ENCODE results near the gene CMTM2.
"Not testable (repeated sequence)": the region's sequence is repeated elsewhere in the genome, so short reads cannot be mapped to it uniquely, and the experiment has no call there.

CMTM2 gene

DNA sequence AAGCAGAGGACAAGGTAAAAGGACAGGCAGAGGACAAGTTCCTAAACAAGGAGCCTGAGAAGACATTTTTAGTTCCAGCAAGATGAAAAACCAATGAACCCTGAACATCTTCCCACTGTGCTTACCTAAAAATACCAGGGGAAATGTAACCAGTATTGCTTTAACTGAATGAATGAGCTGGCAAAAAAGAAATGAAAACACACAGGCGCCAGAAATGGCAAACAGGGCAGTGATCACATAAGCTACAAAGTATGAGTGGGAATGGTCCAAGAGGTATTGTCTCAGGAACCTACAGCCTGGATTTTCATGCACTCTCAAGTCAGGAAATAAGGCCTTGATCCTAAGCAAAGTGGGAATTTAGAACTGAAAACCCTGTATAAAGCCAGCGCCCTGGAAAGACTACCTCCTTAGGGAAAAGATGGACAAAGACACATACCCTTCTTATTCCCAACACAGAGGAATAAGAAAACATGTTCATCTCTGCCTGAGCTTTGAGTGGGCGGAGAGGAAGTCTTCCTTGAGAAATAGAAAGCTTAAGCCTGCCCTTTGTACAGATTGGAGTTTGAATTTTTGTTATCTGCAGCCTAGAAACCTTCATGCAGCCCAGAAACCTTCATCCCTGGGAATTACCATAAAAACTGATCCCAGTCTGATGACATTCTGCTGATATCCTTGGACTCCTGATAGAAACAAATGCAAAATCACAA is 2.1 kb downstream of the CMTM2 start:
- no peak for DNase-seq (ENCODE audit: low spot score)

DNA sequence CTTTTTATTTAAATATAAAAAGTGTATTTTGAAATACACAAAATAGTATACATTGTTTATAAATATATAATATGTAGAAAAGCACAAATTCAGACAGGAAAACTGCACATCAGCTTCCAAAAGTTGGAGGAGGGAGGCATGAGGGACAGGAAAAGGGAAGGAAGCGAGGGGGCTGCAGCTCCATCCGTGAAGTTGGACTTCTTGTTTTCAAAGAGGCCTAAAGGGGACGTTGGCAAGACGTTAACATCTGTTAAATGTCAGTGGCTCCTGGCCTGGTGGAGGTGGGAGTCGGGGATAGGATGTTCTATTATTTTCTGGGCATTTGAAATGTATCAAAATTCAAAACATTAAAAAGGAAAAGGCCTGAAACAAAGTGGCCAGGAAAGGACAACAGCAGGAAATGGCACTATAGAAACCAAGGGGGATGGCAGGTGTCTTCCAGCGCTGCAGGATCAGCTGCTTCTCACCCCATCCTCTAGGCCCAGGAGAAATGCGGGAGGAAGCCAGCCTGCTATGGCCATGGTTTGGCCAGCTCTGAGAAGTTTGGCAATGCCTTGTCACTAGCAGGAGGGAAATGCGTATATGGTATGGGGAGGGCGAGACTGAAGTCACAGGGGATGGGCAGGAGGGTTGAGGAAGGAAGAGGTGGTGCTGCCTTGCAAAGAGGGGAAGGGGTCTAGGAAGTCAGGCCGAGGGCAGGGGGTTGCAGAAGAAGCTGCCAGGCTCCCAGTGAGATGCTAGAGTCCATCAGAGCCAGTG is 6.4 kb downstream of the CMTM2 start:
- DNase-seq (ENCODE audit: low spot score) = no peak

DNA sequence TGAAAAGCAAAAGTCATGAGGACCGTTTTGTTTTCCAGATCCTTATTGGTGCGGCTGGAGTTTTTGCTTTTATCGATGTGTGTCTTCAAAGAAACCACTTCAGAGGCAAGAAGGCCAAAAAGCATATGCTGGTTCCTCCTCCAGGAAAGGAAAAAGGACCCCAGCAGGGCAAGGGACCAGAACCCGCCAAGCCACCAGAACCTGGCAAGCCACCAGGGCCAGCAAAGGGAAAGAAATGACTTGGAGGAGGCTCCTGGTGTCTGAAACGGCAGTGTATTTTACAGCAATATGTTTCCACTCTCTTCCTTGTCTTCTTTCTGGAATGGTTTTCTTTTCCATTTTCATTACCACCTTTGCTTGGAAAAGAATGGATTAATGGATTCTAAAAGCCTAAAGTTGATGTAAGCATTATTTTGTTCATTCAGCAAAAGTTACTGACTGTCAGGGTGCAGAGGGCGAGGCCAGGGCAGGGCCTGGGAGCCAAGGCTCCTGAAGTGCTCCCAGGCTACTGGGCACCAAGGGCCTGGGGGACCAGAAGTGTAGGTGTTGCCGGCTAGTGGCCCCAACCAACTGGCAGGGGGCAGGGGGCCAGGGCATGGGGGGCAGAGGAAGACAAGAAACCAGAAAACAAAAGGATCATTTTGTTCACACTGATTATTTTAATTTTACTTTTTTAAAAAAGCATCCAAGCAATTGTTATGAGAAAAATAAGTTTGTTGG is 8.8 kb downstream of the CMTM2 start:
- no peak for DNase-seq (ENCODE audit: low spot score)

DNA sequence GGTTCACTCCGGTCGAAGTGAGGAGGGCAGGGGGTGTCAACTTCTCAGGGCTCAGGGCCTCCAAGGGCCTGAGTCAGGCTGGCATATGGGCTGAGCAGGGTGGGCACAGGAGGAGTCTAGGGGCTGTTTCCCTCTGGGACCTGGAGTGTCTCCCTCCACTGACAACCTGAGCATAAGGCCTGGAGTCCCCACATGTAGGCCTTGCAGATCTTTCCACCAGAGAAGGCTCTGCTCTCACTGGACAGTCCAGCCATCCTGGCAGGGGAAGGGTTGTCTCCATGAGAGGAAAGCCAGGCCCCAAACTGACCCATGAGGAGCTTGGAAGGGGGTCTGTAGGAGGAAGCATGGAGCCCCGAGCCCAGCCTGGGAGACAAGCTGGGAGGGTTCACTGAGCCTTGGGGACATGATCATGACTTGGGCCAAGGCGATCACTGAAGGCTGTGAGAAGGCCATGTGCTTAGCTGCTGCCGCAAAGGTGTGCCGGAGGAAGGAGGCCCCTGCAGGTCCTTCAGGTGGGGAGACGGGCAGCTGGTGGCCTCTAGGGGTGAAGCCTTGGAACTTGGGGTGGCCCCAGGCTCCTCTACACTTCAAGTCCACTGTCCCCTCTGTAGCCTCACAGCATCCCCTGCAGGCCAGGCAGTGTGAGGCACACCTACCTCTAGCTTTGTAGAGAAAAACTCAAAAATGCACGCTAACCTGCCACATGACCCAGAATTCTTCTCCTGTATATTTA is 9.9 kb downstream of the CMTM2 start:
- DNase-seq (ENCODE audit: low spot score) = peak; percentile 75

DNA sequence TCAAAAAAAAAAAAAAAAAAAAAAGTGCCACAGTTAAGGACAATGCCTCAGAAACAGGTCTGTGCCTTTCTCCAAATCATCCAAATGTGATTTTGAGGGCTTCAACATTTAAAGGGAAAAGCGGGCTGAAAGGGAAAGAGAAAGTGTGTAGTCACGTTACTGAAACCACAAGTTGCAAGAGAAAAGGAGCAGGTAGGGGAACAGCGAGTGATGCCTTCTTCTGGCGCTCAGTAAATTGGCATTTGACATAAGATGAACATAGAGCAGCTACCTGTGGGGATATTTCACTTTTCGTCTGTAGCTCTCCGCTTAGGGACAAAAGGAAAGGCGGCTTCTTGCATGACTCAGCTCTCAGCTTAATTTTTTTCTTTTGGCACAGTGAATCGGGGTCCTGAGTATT is 11.1 kb downstream of the CMTM2 start:
- peak; percentile 46 for DNase-seq (ENCODE audit: low spot score)

DNA sequence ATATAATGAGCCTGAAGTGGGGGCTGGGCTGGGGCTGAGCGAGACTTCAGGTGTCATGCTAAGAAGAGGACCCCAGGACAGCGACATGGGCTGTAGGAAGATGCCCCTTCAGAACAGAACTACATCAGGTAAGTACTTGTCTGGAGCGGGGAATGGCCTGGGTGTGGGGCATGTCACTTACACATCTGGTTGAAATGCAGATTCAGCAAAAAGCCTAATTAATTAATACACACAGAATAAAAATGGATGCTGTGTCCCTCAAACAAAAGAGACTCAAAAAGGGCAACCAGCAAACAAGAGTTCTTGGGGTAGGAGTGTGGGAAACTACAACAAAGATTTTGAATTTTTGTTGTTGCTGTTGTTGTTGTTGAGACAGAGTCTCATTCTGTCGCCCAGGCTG is 11.8 kb downstream of the CMTM2 start:
- DNase-seq (ENCODE audit: low spot score) = no peak

DNA sequence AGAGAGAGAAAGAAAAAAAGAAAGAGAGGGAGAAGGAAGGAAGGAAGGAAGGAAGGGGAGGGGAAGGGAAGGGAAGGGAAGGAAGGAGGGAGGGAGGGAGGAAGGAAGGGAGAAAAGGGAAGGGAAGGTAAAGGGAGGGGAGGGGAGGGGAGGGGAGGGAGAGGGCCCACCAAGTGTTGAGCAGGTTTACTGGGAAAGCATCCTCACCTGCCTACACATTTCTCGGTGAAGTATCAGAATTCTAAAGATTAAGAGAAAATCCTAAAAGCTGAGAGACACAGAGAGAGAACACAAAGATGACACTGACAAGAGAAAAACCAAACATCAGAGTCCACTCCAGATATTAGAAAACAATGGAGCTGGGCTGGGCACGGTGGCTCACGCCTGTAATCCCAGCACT is 13.0 kb downstream of the CMTM2 start:
- DNase-seq (ENCODE audit: low spot score) = no peak

DNA sequence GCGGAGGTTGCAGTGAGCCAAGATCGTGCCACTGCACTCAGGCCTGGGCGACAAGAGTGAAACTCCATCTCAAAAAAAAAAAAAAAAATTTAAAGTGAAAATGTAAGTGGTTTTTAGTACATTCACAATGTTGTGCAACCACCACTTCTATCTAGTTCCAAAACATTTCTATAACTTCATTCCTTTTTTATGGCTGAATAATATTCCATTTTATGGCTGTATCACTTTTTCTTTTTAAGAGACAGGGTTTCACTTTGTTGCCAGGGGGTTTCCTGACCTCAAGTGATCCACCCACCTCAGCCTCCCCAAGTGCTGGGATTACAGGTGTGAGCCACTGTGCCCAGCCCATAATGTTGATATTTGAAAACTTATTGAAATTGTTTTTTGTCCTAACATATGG is 13.6 kb downstream of the CMTM2 start:
- DNase-seq (ENCODE audit: low spot score) = no peak

DNA sequence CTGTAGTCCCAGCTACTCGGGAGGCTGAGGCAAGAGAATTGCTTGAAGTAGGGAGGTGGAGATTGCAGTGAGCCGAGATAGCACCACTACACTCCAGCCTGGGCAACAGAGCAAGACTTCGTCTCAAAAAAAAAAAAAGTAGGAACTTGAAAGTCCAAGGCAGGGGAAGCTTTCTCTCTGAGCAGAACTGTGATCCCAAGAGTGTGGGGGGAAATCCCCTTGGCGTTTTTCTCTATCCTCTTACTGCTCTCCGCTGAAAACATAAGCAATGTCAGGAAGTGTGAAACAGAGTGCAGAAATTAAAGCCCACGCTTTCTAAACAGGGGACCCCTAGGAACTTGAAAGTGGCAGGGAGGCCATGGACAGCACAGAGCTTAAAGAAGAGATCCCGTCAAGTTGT is 15.5 kb downstream of the CMTM2 start:
- DNase-seq (ENCODE audit: low spot score) = no peak

DNA sequence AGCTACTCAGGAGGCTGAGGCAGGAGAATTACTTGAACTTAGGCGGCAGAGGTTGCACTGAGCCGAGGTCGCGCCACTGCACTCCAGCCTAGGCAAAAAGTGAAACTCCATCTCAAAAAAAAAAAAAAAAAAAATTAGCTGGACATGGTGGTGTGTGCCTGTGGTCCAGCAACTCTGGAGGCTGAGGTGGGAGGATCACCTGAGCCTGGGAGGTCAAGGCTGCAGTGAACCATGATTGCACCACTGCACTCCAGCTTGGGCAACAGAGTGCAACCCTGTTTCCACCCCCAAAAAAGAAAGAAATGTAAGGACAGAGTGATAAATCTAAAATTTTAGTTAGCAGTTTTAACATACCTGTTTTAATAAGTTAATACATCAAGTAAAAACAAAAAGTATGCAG is 17.3 kb downstream of the CMTM2 start:
- DNase-seq (ENCODE audit: low spot score) = not testable (repeated sequence)

DNA sequence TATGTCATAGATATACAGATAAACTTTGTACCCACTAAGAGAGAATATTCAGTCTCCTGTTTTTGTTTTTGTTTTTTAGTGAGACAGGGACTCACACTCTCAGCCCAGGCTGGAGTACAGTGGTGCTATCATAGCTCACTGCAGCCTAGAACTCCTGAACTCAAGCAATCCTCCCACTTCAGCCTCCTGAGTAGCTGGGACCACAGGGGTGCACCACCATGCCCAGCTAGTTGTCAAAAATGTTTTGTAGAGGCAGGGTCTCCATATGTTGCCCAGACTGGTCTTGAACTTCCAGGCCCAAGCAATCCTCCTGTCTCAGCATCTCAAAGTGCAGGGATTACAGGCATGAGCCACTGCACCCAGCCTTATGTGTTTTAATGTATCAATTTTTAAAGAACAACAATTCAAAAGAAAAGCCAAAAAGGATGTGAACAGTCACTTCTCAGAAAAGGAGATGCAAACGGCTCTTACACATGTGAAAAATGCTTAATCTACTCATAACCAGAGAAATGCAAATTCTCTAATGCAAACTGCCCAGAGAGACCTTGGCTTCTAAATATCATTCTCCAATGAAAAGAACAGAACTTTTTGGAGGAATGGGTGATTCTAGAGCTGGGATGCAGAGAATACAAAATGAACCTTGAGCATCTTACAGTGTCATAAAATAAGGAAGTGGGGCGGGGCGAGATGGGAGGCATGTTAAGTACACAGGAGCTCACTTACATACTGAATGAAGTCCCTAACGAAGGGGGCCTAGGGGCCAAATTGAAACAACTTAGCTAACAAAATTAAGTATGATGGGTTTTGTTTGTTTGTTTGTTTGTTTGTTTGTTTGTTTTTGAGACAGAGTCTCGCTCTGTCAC is 18.0 kb downstream of the CMTM2 start:
- DNase-seq (ENCODE audit: low spot score) = peak; percentile 28

DNA sequence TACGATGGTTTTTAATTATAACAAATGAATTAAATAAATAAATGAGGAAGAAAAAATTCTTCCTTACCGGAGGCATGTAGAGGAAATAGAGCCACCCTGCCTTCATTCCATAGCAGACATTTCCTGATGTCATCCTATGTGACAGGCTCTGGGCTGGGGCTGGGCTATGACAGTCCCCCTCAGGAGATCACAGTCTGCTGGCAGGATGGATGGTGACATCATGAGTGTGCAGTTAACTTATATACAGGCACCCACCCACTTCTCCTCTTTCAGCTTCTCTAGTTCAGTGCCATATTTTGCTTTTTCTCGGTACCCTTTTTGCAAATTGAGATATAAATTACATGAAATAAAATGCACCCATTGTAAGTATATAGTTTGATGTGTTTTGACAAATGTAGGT is 18.8 kb downstream of the CMTM2 start:
- DNase-seq (ENCODE audit: low spot score) = no peak

DNA sequence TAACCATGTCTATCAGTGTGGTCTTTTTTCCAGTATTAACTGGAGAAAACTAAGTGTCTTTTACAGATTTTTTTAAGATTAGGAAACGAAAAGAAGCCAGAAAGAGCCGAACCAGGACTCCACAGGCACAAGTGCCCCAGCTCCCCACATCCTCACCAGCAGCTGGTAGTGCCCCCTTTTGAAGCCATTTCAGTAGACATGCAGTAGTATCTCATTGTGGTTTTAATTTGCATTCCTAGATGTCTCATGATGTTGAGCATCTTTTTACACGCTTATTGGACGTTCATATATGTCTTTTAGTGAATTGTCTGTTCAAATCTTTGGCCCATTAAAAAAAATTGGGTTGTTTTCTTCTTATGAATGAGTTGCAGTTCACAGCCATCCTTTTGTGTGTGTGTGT is 20.5 kb downstream of the CMTM2 start:
- no peak for DNase-seq (ENCODE audit: low spot score)

DNA sequence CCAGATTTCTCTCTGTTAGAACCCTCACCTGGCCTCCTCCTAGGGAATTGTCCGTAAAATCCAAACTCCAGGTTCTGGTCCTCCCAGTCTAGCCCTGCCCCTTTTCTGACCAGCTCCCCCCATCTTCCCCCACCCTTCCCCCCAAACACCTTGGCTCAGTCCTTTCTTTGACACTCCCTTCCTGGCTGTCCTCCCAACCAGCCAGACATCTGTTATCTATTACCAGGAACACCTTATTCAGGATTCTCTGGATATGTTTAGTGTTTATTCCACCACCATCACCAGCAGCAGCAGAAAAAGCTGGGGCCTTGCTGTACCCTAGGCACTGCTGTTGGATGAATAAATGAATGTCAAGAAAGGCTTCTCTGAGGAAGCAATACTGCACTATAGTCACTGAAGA is 21.2 kb downstream of the CMTM2 start:
- no peak for DNase-seq (ENCODE audit: low spot score)

DNA sequence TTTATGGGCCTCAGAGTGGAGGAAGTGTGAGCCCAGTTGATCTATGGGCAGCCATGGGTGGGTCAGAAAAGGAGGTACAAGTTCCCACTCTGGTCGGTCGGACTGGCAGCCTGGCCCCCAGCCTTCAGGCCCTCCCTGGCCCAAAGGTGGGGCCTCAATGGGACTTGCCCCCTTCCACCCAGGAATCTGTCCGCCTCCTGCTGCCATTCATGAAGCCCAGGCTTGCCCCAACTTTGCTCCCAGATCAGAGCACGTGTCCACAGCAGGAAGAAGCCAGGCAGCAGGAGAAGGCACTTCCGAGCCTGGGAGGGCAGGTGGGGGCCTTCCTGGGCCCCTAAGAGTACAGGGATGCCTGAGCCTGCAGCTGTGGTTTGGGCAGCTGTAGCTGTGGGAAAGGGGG is 22.2 kb downstream of the CMTM2 start:
- no peak for DNase-seq (ENCODE audit: low spot score)

DNA sequence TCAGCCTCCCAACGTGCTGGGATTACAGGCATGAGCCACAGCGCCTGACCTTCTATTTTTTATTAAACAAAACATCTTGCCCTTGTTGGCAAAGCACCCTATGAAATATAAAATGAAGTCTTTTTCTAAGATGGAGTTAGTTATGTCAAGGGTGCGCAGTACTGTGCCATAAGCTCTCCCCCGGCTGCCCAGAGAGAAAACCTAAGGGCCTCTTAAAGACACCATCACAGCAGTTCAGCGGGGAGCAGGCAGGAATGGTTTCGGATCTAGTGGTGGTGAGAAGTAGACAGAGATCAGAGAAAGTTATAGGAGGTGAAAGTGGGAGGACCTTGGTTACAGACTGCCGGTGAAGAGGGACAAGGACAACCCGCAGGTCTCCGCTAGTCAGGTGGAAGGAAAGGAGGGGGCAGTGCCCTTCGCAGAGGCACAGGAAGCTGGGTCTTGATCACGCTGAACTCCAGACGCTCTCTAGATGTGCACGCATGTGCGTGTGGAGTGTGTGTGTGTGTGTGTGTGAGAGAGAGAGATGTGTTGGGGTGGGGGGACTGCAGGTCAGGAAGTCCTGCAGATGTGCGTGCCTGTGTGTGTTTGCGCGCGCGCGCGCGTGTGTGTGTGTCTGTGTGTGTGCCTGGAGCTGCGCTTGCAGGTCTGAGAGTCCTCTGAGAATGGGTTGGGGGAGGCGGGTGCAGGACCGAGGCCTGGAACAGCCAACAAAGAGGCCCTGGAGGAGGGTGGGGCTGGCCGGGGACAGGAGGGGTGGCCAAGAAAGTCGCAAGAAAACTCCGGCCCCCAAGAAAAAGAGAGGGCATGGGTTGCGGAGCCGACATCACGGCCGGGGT is 24.5 kb downstream of the CMTM2 start:
- DNase-seq (ENCODE audit: low spot score) = peak; percentile 84

DNA sequence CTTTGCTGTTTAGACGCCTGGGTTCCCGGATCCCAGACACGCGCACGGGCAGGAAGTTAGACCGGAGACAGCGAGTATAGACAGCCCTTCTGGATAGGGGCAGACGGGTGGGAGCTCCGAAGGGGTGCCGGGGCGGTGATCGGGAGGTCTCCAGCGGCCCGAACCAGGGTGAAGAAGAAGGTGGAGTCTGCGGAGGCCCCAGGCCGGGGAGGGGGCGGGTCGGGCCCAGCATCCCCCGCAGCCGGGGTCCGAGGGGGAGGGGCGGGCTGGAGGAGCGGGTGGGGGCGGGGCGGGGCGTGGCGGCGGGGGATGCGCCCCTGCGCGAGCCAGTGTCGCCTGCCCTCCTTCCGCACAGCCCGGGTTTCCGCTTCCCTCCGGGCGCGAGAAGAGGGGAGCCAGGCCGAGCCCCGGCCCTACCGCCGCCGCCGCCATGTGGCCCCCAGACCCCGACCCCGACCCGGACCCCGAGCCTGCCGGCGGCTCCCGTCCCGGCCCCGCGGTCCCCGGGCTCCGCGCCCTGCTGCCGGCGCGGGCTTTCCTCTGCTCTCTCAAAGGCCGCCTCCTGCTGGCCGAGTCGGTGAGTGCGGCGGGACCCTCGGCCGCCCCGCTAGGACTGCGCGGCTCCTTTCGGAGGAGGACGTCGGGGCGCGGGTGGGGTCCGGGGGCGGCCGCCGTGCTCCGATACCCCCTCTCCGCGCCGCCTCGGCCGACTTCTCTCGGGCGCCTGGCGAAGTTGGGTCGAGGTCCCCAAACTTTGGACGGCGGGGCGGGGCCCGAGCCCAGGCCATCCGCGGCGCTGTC is 25.3 kb downstream of the CMTM2 start, which contains the start of gene CMTM3:
CMTM3 (plus strand) TSS at position 329 of the 801 bp plus-strand sequence; CDS start at position 431, 102 bp downstream.
- peak; percentile 71 for DNase-seq (ENCODE audit: low spot score)

DNA sequence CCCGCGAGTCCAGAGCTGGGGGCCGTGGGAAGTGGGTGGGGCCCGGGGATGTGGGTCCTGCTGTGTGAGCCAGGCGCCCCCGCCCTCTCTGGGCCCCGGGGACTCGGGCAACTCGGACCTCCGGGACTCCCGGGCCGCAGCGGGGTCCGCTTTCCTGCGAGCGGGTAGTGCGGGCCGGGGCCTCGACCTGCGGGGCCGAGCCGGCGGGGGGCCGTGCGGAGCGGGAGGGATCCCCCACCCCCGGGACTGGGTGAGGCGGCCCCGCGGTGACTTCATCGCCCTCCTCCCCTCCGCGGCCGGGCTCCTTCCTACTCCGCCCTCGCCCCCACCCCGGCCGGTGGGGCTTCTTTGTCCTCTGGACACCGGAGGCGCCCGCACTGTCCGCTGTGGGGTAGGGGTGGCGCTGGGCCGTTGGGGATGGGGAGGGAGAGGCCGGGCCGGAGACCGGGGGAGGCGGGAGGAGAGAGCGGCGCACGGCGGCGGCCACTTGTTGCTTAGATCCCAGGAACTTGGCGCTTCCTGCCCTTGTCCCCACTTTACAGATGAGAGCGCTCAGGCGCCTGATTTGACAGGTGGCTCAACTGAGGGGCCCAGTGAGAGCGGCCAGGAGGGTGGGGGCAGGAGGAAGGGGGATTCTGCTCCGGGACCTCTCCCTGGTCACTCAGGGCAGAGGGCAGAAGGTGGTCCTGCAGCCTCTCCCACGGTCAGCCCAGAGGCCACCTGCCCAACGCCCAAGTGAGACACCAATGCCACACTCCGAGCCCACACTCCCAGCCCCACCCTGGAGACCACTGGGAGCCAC is 26.1 kb downstream of the CMTM2 start:
- DNase-seq (ENCODE audit: low spot score) = peak; percentile 29
